GM12875 (cell line): Measurements from ENCODE around the gene ZNF23.
"Not testable (repeated sequence)": the region's sequence is repeated elsewhere in the genome, so short reads cannot be mapped to it uniquely, and the experiment has no call there.

Source experiments
- H3K4me3 ChIP-seq: one replicate; pipeline ENCODE4 v1.5.1; 2011; ENCODE audit warnings: low read depth, low read length, control low read depth
- TF ChIP-seq, protein P1 (sequence below): IDR thresholded peaks from 2 replicates; pipeline ENCODE4 v1.5.1; 2011; ENCODE audit warnings: low read depth, mild to moderate bottlenecking, control low read depth, inconsistent platforms, low read length, moderate library complexity, borderline replicate concordance; ENCODE audit not compliant: insufficient read depth

ZNF23 gene

DNA sequence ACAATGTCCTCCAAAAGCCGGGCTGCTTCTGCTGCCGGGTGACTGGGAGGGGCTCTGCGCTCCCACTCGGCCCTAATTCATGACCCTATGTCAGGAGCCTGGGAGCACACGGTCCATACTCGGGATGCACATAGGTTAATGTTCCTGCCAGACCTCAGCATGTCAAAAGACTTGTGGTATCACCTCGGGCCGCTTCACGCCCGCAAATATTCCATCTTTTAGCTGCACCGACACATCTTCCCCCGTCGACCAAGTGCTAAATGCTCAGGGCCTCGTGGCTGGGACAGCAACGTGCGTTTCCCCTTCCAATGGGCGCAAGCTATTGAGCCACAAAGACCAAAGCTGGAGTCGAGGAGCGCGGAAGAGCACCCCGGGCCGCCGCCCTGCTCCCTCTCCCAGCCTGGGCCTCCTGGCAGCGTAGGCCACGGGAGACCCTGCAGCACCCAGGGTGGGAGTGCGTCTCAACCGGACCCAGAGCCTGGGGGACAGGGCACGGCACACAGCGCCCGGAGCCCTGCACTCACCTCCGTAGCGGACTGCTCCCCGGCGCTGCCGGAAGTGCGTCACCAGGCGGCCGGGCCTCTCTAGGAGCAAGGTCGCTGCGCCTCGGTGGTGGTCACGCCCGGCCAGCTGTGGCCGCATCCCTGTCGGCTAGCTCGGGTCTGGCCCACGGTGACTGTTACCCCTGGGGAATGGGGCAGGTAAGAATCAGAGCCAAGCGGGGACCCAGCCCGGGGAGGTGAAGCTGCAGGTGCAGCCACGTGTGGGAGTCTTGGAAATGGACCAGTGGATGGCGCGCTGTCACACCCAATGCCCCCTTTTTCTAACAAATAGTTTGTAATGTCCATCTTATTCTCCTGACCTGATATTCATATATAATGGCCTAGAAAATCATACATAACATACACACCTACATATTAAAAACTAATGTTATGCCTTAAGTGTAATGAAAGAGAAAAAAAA lies at the start of gene ZNF23:
TSS of gene ZNF23 (minus strand) at position 562 of the 963 bp plus-strand sequence. CDS start 5,451 bp downstream, outside the sequence.
- TF ChIP-seq, protein P1, sequence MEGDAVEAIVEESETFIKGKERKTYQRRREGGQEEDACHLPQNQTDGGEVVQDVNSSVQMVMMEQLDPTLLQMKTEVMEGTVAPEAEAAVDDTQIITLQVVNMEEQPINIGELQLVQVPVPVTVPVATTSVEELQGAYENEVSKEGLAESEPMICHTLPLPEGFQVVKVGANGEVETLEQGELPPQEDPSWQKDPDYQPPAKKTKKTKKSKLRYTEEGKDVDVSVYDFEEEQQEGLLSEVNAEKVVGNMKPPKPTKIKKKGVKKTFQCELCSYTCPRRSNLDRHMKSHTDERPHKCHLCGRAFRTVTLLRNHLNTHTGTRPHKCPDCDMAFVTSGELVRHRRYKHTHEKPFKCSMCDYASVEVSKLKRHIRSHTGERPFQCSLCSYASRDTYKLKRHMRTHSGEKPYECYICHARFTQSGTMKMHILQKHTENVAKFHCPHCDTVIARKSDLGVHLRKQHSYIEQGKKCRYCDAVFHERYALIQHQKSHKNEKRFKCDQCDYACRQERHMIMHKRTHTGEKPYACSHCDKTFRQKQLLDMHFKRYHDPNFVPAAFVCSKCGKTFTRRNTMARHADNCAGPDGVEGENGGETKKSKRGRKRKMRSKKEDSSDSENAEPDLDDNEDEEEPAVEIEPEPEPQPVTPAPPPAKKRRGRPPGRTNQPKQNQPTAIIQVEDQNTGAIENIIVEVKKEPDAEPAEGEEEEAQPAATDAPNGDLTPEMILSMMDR = 0 out of 2 replicates have a peak, but pooled peaks have one; percentile 13
- H3K4me3 ChIP-seq = peak within 1 kb of the TSS; percentile 87

GRCh38 chr16:71507061-71507460 lies 45.0 kb upstream of the ZNF23 start:
- no peak overlapping the region for H3K4me3 ChIP-seq
- TF ChIP-seq, protein P1 = no peak

DNA sequence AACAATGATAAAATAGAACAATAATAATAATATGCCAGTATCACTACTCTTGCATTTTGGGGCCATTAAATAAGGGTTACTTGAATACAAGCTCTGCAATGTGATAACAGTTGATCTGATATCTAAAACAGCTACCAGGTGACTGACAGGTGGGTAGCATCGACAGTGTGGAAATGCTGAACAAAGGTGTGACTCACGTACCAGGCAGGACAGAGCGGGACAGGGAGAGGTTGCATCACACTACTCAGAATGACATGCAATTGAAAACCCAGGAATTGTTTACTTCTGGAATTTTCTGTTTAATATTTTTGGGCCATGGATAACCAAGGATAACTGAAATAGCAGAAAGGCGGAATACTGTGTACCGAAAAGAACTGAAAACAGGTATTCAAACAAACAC lies 42.9 kb upstream of the ZNF23 start:
- TF ChIP-seq, protein P1 = no peak
- no peak overlapping the region for H3K4me3 ChIP-seq

DNA sequence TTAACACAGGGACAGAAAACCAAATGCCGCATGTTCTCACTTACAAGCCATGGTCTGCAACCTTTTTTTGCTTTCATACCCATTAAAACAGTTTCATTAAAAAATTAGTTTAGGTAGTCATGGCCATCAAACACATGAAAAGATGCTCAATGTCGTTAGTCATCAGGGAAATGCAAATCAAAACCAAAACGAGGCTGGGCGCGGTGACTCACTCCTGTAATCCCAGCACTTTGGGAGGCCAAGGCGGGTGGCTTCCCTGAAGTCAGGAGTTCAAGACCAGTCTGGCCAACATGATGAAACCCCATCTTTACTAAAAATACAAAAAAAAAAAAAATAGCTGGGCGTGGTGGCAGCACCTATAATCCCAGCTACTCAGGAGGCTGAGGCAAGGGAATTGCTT lies 42.0 kb upstream of the ZNF23 start:
- H3K4me3 ChIP-seq = not testable (repeated sequence)

DNA sequence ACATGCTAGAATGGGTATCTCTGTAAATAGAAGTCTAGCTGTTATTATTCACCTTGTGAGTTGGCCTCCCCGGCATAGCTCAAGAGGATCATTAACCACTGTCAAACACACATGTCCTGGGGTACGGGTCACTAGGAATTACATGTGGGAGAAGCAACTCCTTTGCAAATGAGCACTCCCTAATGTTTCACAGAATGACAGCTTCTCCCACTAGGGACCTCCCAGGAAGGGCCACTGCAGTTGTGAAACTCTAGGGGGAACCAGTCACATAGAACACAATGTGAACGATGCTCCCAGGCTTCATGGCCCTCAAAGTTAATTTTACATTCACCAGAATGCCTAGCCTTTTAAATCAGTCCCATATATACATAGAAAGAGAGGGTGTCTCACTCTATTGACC lies 39.5 kb upstream of the ZNF23 start:
- TF ChIP-seq, protein P1 = peak; percentile 32; the same call in 1 of the 2 replicates
- no peak overlapping the region for H3K4me3 ChIP-seq

GRCh38 chr16:71500964-71501363 lies 38.9 kb upstream of the ZNF23 start:
- no peak overlapping the region for H3K4me3 ChIP-seq
- TF ChIP-seq, protein P1 = no peak

DNA sequence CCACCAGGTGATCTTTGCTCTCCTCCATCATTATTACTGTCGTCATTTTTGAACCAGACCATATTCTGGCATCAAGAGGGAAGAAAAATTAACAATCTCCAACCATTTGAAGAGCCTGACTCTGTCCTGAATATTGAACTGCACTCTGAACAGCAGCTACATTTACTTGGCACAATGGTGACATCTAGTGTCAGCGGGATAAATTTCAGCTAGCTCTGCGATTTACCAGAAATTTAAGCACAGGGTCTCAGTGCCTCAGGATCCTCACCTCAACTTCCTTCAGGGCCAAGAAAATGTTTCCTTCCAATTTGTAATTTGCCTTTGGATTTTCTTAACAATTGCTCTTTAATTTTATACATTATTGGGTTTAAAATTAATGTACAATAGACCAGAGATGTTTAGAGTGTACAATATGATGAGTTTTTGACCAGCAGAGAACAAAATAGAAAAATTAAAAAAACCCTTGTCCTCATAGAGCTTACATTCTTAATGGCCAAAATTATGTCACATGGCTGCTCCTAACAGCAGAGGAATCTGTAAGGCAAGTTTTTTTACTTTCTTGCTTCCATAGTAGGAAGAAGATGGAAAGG lies 37.8 kb upstream of the ZNF23 start:
- H3K4me3 ChIP-seq = no peak overlapping the region
- TF ChIP-seq, protein P1 = peak; percentile 61
